H9 (cell line): Measurements from ENCODE around the gene KLK13. TPM values are rescaled to one million over a fixed set of nuclear protein-coding genes. Genes with fewer than 3 reads are reported as not detected.

ENCODE experiments used
- DNase-seq: peaks from one replicate; pipeline ENCODE4 v3.0.0-alpha.2; 2017
- H2AFZ ChIP-seq: one replicate; pipeline ENCODE4 v1.6.1; 2013; ENCODE audit warnings: mild to moderate bottlenecking, low read length, control low read depth, moderate library complexity
- H2AK5ac ChIP-seq: 2 replicates; pipeline ENCODE4 v1.6.1; 2013; ENCODE audit warnings: low read length, control low read depth, mixed read lengths; ENCODE audit not compliant: insufficient read length
- H2BK120ac ChIP-seq: one replicate; pipeline ENCODE4 v1.6.1; 2013; ENCODE audit warnings: low read depth, mild to moderate bottlenecking, low read length, control low read depth, inconsistent platforms; ENCODE audit not compliant: poor library complexity, severe bottlenecking
- H2BK12ac ChIP-seq: 2 replicates; pipeline ENCODE4 v1.6.1; 2013; ENCODE audit warnings: low read length, control low read depth, mixed read lengths, low read depth; ENCODE audit not compliant: insufficient read length
- H2BK15ac ChIP-seq: 2 replicates; pipeline ENCODE4 v1.6.1; 2013; ENCODE audit warnings: low read depth, low read length, control low read depth
- H2BK20ac ChIP-seq: one replicate; pipeline ENCODE4 v1.6.1; 2013; ENCODE audit warnings: low read depth, mild to moderate bottlenecking, low read length, control low read depth, inconsistent platforms; ENCODE audit not compliant: poor library complexity, severe bottlenecking
- H2BK5ac ChIP-seq: 2 replicates; pipeline ENCODE4 v1.6.1; 2013; ENCODE audit warnings: low read length, control low read depth, mixed read lengths; ENCODE audit not compliant: insufficient read length
- H3K14ac ChIP-seq: 2 replicates; pipeline ENCODE4 v1.6.1; 2013; ENCODE audit warnings: low read length, control low read depth; ENCODE audit not compliant: insufficient read depth
- H3K18ac ChIP-seq: 2 replicates; pipeline ENCODE4 v1.6.1; 2013; ENCODE audit warnings: low read depth, mild to moderate bottlenecking, mixed read lengths, low read length, control low read depth; ENCODE audit not compliant: insufficient read length
- H3K23ac ChIP-seq: 2 replicates; pipeline ENCODE4 v1.6.1; 2013; ENCODE audit warnings: low read length, control low read depth, mixed read lengths, low read depth; ENCODE audit not compliant: insufficient read length
- H3K23me2 ChIP-seq: 2 replicates; pipeline ENCODE4 v1.6.1; 2013; ENCODE audit warnings: low read depth, mild to moderate bottlenecking, mixed read lengths, low read length, control low read depth; ENCODE audit not compliant: insufficient read length, poor library complexity, severe bottlenecking
- H3K27ac ChIP-seq: 2 replicates; pipeline ENCODE4 v1.5.1; 2013; ENCODE audit warnings: low read length, control low read depth, mixed read lengths, low read depth; ENCODE audit not compliant: insufficient read length
- H3K27me3 ChIP-seq: 2 replicates; pipeline ENCODE4 v1.6.1; 2013; ENCODE audit warnings: low read length, control low read depth, inconsistent platforms; ENCODE audit not compliant: insufficient read depth
- H3K4ac ChIP-seq: 2 replicates; pipeline ENCODE4 v1.6.1; 2013; ENCODE audit warnings: low read depth, mild to moderate bottlenecking, control low read depth, inconsistent platforms, low read length, moderate library complexity
- H3K4me1 ChIP-seq: 2 replicates; pipeline ENCODE4 v1.6.1; 2013; ENCODE audit warnings: low read length, control low read depth, inconsistent platforms; ENCODE audit not compliant: insufficient read depth
- H3K4me2 ChIP-seq: 2 replicates; pipeline ENCODE4 v1.6.1; 2013; ENCODE audit warnings: low read length, control low read depth, mixed read lengths; ENCODE audit not compliant: insufficient read length, insufficient read depth
- H3K56ac ChIP-seq: 2 replicates; pipeline ENCODE4 v1.6.1; 2013; ENCODE audit warnings: low read depth, mild to moderate bottlenecking, mixed read lengths, low read length, control low read depth; ENCODE audit not compliant: insufficient read length
- H3K79me1 ChIP-seq: 2 replicates; pipeline ENCODE4 v1.6.1; 2013; ENCODE audit warnings: low read depth, mild to moderate bottlenecking, moderate library complexity, low read length, control low read depth, inconsistent platforms; ENCODE audit not compliant: insufficient read depth, poor library complexity, severe bottlenecking
- H3K79me2 ChIP-seq: 2 replicates; pipeline ENCODE4 v1.6.1; 2013; ENCODE audit warnings: low read length, control low read depth, inconsistent platforms; ENCODE audit not compliant: insufficient read depth
- H3K9ac ChIP-seq: 2 replicates; pipeline ENCODE4 v1.6.1; 2013; ENCODE audit warnings: low read length, control low read depth, mixed read lengths; ENCODE audit not compliant: insufficient read length; ENCODE audit errors: extremely low read depth
- H3K9me3 ChIP-seq: one replicate; pipeline ENCODE4 v1.6.1; 2013; ENCODE audit warnings: low read depth, low read length, inconsistent platforms; ENCODE audit not compliant: control insufficient read depth
- H3T11ph ChIP-seq: one replicate; pipeline ENCODE4 v1.6.1; 2013; ENCODE audit warnings: mild to moderate bottlenecking, low read length, control low read depth, inconsistent platforms
- H4K20me1 ChIP-seq: one replicate; pipeline ENCODE4 v1.6.1; 2013; ENCODE audit not compliant: control insufficient read depth, insufficient read length, insufficient read depth
- H4K5ac ChIP-seq: 2 replicates; pipeline ENCODE4 v1.6.1; 2013; ENCODE audit warnings: low read depth, mild to moderate bottlenecking, mixed read lengths, low read length, control low read depth; ENCODE audit not compliant: insufficient read length
- H4K8ac ChIP-seq: replicated peaks from 2 replicates; pipeline ENCODE4 v1.6.1; 2013; ENCODE audit warnings: low read length, control low read depth, mixed read lengths, low read depth; ENCODE audit not compliant: insufficient read length
- H4K91ac ChIP-seq: 2 replicates; pipeline ENCODE4 v1.6.1; 2013; ENCODE audit warnings: low read depth, mild to moderate bottlenecking, moderate library complexity, mixed read lengths, low read length, control low read depth; ENCODE audit not compliant: insufficient read length
- H3K27ac Mint-ChIP-seq, 3 experiments: 2 replicates in 2 of 3; 3 replicates in 1 of 3; pipeline ENCODE4 v1.8.0; 2020 to 2021; ENCODE audit warnings: mixed read lengths in 3 of 3, mild to moderate bottlenecking in 1 of 3, moderate library complexity in 1 of 3
- H3K27me3 Mint-ChIP-seq: 2 replicates; pipeline ENCODE4 v1.8.0; 2021; ENCODE audit warnings: low read depth, mild to moderate bottlenecking, moderate library complexity, mixed read lengths
- H3K36me3 Mint-ChIP-seq, 3 experiments: 2 replicates in 2 of 3; 3 replicates in 1 of 3; pipeline ENCODE4 v1.8.0; 2020 to 2021; ENCODE audit warnings: low read depth in 3 of 3, mixed read lengths in 3 of 3; ENCODE audit not compliant: insufficient read depth in 1 of 3
- H3K4me1 Mint-ChIP-seq, 2 experiments: 2 replicates each; pipeline ENCODE4 v1.8.0; 2020; ENCODE audit warnings: mixed read lengths in 2 of 2
- H3K4me3 Mint-ChIP-seq, 2 experiments: 2 replicates in 1 of 2; 3 replicates in 1 of 2; pipeline ENCODE4 v1.8.0; 2020 to 2021; ENCODE audit warnings: mild to moderate bottlenecking in 2 of 2, mixed read lengths in 2 of 2, moderate library complexity in 1 of 2
- H3K9me3 Mint-ChIP-seq, 2 experiments: 2 replicates in 1 of 2; 3 replicates in 1 of 2; pipeline ENCODE4 v1.8.0; 2020; ENCODE audit warnings: mild to moderate bottlenecking in 2 of 2, mixed read lengths in 2 of 2, moderate library complexity in 1 of 2
- CTCF ChIP-seq: fragments of 200-600 bp; sonication (generic); conservative IDR thresholded peaks from 3 replicates; pipeline ENCODE4 v1.8.0; 2021; ENCODE audit warnings: antibody characterized with exemption, mild to moderate bottlenecking
- WGBS: extraction: QIAGEN DNeasy Blood & Tissue Kit; methylation state at CpG from one replicate; pipeline ENCODE4 v1.1.7; 2013; ENCODE audit warnings: missing lambda C conversion rate, low lambda C conversion rate, mixed read lengths; ENCODE audit not compliant: insufficient read length; ENCODE audit errors: extremely low coverage; 5-methylcytosine and 5-hydroxymethylcytosine counted together
- total RNA-seq: library from RNA; stranded (reverse); gene quantifications from 2 replicates; pipeline ENCODE4 v1.2.1, GENCODE V29; 2021

The KLK13 gene
- total RNA-seq, 1 experiment from 2014 or later: 4.2 TPM

GRCh38 chr19:51099047-51099382 lies 34.1 kb upstream of the KLK13 start:
- Histone ChIP-seq H3K14ac (no peak overlapping the region), H3K27ac (no peak overlapping the region), H3K18ac (no peak overlapping the region), H3T11ph (no peak overlapping the region), H3K23ac (no peak overlapping the region), H4K91ac (no peak overlapping the region), H3K27me3 (no peaks in the 10 kb centered on the region), H3K4ac (no peak overlapping the region), H4K20me1 (no peaks in the 10 kb centered on the region), H2BK120ac (no peak overlapping the region), H2AFZ (no peak overlapping the region), H3K79me1 (no peaks in the 10 kb centered on the region), H3K79me2 (no peaks in the 10 kb centered on the region), H3K9ac (no peak overlapping the region), H2BK5ac (no peak overlapping the region), H4K5ac (no peak overlapping the region), H3K9me3 (no peaks in the 10 kb centered on the region), H3K56ac (no peak overlapping the region), H2AK5ac (no peak overlapping the region), H2BK15ac (no peak overlapping the region), H2BK12ac (no peak overlapping the region), H3K4me1 (no peaks in the 10 kb centered on the region), H4K8ac (no peak overlapping the region), H2BK20ac (no peak overlapping the region), H3K23me2 (no peaks in the 10 kb centered on the region), H3K4me2 (no peak overlapping the region)
- WGBS: no CpG with 5 or more reads among the region's 22 CpGs
- peak overlapping the region in 1 of 3 experiments; percentile 62; a peak in 1 of 7 replicates for H3K27ac Mint-ChIP-seq
- TF ChIP-seq CTCF: no peak
- DNase-seq: no peak
- peaks cover 7 to 9% of the 10 kb centered on the region in 2 experiments for H3K4me1 Mint-ChIP-seq
- no peak overlapping the region for H3K4me3 Mint-ChIP-seq
- peaks cover 4 to 29% (median 6%) of the 10 kb centered on the region in 3 experiments; a peak in 4 of 7 replicates for H3K36me3 Mint-ChIP-seq
- H3K27me3 Mint-ChIP-seq: no peaks in the 10 kb centered on the region; the same call in none of the 2 replicates
- no peaks in the 10 kb centered on the region for H3K9me3 Mint-ChIP-seq
